ENCODE results near the gene CSMD2. TPM values are rescaled to one million over a fixed set of nuclear protein-coding genes. Genes with fewer than 3 reads are reported as not detected.

The CSMD2 gene
- polyA plus RNA-seq, 4 donors = under 0.01 to 0.54 (median 0.09) TPM

DNA sequence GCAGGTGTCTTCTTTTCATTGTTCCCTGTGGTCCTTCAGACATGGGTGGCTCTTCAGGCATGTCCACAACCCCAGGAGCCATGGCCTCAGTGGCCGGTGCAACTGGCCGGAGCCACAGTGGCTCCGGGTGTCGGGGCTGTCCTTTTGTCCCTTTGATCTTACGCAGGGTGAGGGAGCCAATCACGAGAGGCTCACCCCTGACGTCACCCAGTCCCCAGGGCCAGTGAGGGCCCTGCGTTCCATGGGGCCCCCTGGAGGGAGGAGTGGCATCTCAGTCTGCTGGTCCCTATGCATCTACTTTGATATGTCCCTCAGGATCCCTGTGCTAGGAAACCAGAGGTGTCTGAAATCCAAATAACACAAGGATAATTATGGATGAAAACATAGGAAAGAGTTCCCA, 663.3 kb downstream of the CSMD2 start:
- peaks cover 0 to 18% of the 10 kb centered on the region in 2 donors for H3K9me3 ChIP-seq (ENCODE audit: control insufficient read depth in 2 of 2, insufficient read depth in 1 of 2, low read depth in 1 of 2, low read length in 1 of 2)
- no peaks in the 10 kb centered on the region for H3K4me1 ChIP-seq (ENCODE audit: control insufficient read depth in 3 of 3, insufficient read depth in 2 of 3, low read depth in 1 of 3, low read length in 2 of 3)
- no peak overlapping the region for H3K27ac ChIP-seq (ENCODE audit: low read depth in 1 of 3, low read length in 2 of 3)
- H3K4me3 ChIP-seq (ENCODE audit: low read depth in 1 of 3, low read length in 3 of 3) = no peak overlapping the region
- no peaks in the 10 kb centered on the region for H3K36me3 ChIP-seq (ENCODE audit: control insufficient read depth in 3 of 3, insufficient read depth in 2 of 3, low read depth in 1 of 3, low read length in 3 of 3)
- 91 to 96% (median 94%) methylated on average over 6 to 8 of the region's 8 CpGs for WGBS, 3 donors
- DNase-seq (no peak), FAIRE-seq (no peak)
- no peaks in the 10 kb centered on the region for H3K27me3 ChIP-seq (ENCODE audit: control insufficient read depth in 3 of 3, insufficient read depth in 3 of 3, low read length in 3 of 3)

DNA sequence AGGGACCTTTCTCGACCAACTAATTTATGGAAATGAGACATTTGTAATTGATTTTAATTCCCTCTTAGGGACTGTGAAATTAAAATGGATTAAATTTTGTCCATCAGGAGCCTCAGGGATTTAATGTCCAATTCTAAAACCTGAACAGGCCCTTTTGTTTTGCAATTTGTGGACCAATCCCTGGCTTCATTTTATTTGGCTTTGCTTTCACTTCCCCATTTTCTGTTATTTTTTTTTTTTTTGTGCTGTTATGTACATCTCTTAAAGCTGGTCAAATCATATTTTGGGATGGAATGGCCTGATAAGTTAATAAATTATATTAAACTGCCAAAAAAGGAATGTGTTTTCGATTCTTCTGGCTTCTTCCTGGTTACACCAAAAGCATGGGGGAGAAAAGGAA, 663.7 kb downstream of the CSMD2 start:
- Histone ChIP-seq H3K4me3 (ENCODE audit: low read depth in 1 of 3, low read length in 3 of 3) (no peak overlapping the region), H3K27ac (ENCODE audit: low read depth in 1 of 3, low read length in 2 of 3) (no peak overlapping the region), H3K9me3 (ENCODE audit: control insufficient read depth in 2 of 2, insufficient read depth in 1 of 2, low read depth in 1 of 2, low read length in 1 of 2) (peaks cover 0 to 22% of the 10 kb centered on the region in 2 donors), H3K36me3 (ENCODE audit: control insufficient read depth in 3 of 3, insufficient read depth in 2 of 3, low read depth in 1 of 3, low read length in 3 of 3) (no peaks in the 10 kb centered on the region), H3K4me1 (ENCODE audit: control insufficient read depth in 3 of 3, insufficient read depth in 2 of 3, low read depth in 1 of 3, low read length in 2 of 3) (no peaks in the 10 kb centered on the region), H3K27me3 (ENCODE audit: control insufficient read depth in 3 of 3, insufficient read depth in 3 of 3, low read length in 3 of 3) (no peaks in the 10 kb centered on the region)
- WGBS, 3 donors = 85 to 86% (median 86%) methylated on average over 2 of the region's 2 CpGs
- FAIRE-seq (no peak), DNase-seq (no peak)

DNA sequence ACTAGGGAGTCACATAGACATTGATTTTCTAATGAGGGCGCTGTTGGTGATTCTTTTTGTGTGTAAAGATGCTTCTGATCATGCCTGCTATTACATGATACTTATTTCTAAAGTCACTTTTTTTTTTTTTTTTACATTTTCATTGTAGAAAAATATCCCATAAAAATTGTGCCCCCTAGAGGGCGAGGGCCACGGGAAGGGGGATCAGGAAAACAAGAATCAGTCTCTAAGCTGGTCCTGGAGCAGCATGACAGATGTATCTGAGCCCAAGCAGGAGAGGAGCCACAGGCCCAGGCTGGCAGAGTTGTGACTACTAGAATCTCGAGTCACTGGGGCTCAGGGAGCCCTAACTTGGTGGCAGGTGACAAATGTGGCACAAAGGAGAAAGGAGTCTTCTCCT, 664.5 kb downstream of the CSMD2 start:
- 58 to 72% (median 63%) methylated on average over 4 of the region's 4 CpGs for WGBS, 3 donors
- H3K36me3 ChIP-seq (ENCODE audit: control insufficient read depth in 3 of 3, insufficient read depth in 2 of 3, low read depth in 1 of 3, low read length in 3 of 3) = no peaks in the 10 kb centered on the region
- H3K27ac ChIP-seq (ENCODE audit: low read depth in 1 of 3, low read length in 2 of 3) = no peak overlapping the region
- H3K9me3 ChIP-seq (ENCODE audit: control insufficient read depth in 2 of 2, insufficient read depth in 1 of 2, low read depth in 1 of 2, low read length in 1 of 2) = peaks cover 0 to 27% of the 10 kb centered on the region in 2 donors
- no peaks in the 10 kb centered on the region for H3K27me3 ChIP-seq (ENCODE audit: control insufficient read depth in 3 of 3, insufficient read depth in 3 of 3, low read length in 3 of 3)
- DNase-seq (no peak), FAIRE-seq (no peak)
- H3K4me3 ChIP-seq (ENCODE audit: low read depth in 1 of 3, low read length in 3 of 3) = no peak overlapping the region
- H3K4me1 ChIP-seq (ENCODE audit: control insufficient read depth in 3 of 3, insufficient read depth in 2 of 3, low read depth in 1 of 3, low read length in 2 of 3) = no peaks in the 10 kb centered on the region

DNA sequence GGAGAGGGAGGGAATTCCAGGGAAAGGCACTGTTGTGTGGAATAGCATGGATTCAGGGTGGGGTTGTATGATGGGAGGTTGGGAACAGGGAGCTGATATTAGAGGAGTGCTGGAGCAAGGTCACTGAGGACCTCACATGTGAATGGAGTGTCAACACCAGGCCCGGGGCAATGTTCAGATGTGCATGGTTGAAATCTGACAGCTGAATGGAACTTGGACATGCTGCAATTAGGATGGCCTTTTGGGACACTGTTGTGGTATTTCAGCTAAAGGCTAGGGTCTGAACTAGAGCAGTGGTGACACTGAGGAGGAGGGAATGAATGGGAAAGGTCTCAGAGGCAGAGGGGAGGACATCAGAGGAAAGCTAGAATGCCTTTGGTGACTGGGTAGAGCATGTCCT, 667.6 kb downstream of the CSMD2 start:
- peaks cover 3 to 23% (median 9%) of the 10 kb centered on the region in 3 donors for H3K36me3 ChIP-seq (ENCODE audit: control insufficient read depth in 3 of 3, insufficient read depth in 2 of 3, low read depth in 1 of 3, low read length in 3 of 3)
- H3K27ac ChIP-seq (ENCODE audit: low read depth in 1 of 3, low read length in 2 of 3) = no peak overlapping the region
- H3K4me1 ChIP-seq (ENCODE audit: control insufficient read depth in 3 of 3, insufficient read depth in 2 of 3, low read depth in 1 of 3, low read length in 2 of 3) = no peaks in the 10 kb centered on the region
- H3K9me3 ChIP-seq (ENCODE audit: control insufficient read depth in 2 of 2, insufficient read depth in 1 of 2, low read depth in 1 of 2, low read length in 1 of 2) = peaks cover 6 to 57% of the 10 kb centered on the region in 2 donors
- DNase-seq (no peak), FAIRE-seq (no peak)
- no peak overlapping the region for H3K4me3 ChIP-seq (ENCODE audit: low read depth in 1 of 3, low read length in 3 of 3)
- 96 to 100% (median 100%) methylated on average over 1 of the region's 1 CpG for WGBS, 3 donors
- H3K27me3 ChIP-seq (ENCODE audit: control insufficient read depth in 3 of 3, insufficient read depth in 3 of 3, low read length in 3 of 3) = no peaks in the 10 kb centered on the region

DNA sequence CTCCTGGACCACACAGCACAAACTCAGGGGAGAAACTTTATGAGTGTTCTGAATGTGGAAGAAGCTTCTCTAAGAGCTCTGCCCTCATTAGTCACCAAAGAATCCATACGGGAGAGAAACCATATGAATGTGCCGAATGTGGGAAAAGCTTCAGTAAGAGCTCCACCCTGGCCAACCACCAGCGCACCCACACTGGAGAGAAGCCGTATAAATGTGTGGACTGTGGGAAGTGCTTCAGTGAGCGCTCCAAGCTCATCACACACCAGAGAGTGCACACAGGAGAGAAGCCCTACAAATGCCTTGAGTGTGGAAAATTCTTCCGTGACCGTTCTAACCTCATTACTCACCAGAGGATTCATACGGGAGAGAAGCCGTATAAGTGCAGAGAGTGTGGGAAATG, 670.1 kb downstream of the CSMD2 start:
- peaks cover 9 to 39% (median 21%) of the 10 kb centered on the region in 3 donors for H3K36me3 ChIP-seq (ENCODE audit: control insufficient read depth in 3 of 3, insufficient read depth in 2 of 3, low read depth in 1 of 3, low read length in 3 of 3)
- no peak for DNase-seq
- no peak overlapping the region for H3K27ac ChIP-seq (ENCODE audit: low read depth in 1 of 3, low read length in 2 of 3)
- 96 to 99% (median 97%) methylated on average over 9 of the region's 9 CpGs for WGBS, 3 donors
- H3K27me3 ChIP-seq (ENCODE audit: control insufficient read depth in 3 of 3, insufficient read depth in 3 of 3, low read length in 3 of 3) = no peaks in the 10 kb centered on the region
- no peaks in the 10 kb centered on the region for H3K4me1 ChIP-seq (ENCODE audit: control insufficient read depth in 3 of 3, insufficient read depth in 2 of 3, low read depth in 1 of 3, low read length in 2 of 3)
- H3K4me3 ChIP-seq (ENCODE audit: low read depth in 1 of 3, low read length in 3 of 3) = no peak overlapping the region
- H3K9me3 ChIP-seq (ENCODE audit: control insufficient read depth in 2 of 2, insufficient read depth in 1 of 2, low read depth in 1 of 2, low read length in 1 of 2) = peaks cover 7 to 64% of the 10 kb centered on the region in 2 donors
- no peak for FAIRE-seq

DNA sequence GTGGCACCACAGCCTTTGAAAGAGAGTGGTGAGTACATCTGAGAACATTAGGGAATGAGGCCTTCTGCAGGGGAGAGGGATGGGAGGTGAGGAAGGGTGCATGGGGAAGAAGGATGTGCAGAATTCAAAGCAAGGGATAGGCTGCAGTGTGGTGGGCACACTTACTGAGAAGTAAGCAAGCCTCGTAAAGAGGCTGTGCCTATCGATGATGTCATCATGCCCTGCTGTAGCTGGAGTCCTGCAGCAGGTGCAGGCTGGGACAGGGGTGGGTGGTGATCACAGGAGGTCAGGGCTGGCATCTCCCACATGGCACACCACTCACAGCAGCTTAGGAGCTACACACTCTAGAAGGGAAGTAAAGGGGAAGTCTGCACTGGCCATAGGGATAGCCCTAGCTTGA, 676.4 kb downstream of the CSMD2 start:
- WGBS, 3 donors = 93 to 100% (median 96%) methylated on average over 2 of the region's 2 CpGs
- Histone ChIP-seq H3K9me3 (ENCODE audit: control insufficient read depth in 2 of 2, insufficient read depth in 1 of 2, low read depth in 1 of 2, low read length in 1 of 2) (peaks cover 3 to 20% of the 10 kb centered on the region in 2 donors), H3K27me3 (ENCODE audit: control insufficient read depth in 3 of 3, insufficient read depth in 3 of 3, low read length in 3 of 3) (no peaks in the 10 kb centered on the region), H3K27ac (ENCODE audit: low read depth in 1 of 3, low read length in 2 of 3) (no peak overlapping the region), H3K4me1 (ENCODE audit: control insufficient read depth in 3 of 3, insufficient read depth in 2 of 3, low read depth in 1 of 3, low read length in 2 of 3) (peaks cover 0 to 2% (median 0%) of the 10 kb centered on the region in 3 donors), H3K36me3 (ENCODE audit: control insufficient read depth in 3 of 3, insufficient read depth in 2 of 3, low read depth in 1 of 3, low read length in 3 of 3) (peaks cover 11 to 46% (median 40%) of the 10 kb centered on the region in 3 donors), H3K4me3 (ENCODE audit: low read depth in 1 of 3, low read length in 3 of 3) (no peak overlapping the region)
- FAIRE-seq (no peak), DNase-seq (no peak)

DNA sequence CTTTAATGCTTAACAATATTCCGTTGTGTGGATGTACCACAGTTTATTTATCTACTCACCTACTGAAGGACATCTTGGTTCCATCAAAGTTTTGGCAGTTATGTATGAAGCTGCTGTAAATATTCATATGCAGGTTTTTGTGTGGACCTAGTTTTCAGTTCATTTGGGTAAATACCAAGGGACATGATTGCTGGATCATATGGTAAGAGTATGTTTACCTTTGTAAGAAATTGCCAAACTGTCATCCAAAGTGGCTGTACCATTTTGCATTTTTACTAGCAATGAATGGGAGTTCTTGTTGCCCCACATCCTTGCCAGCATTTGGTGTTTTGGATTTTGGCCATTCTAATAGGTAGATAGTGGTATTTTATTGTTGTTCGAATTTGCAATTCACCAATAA, 682.6 kb downstream of the CSMD2 start:
- H3K4me3 ChIP-seq (ENCODE audit: low read depth in 1 of 3, low read length in 3 of 3) = no peak overlapping the region
- FAIRE-seq = no peak
- DNase-seq = no peak
- peaks cover 0 to 2% of the 10 kb centered on the region in 2 donors for H3K9me3 ChIP-seq (ENCODE audit: control insufficient read depth in 2 of 2, insufficient read depth in 1 of 2, low read depth in 1 of 2, low read length in 1 of 2)
- no peak overlapping the region for H3K27ac ChIP-seq (ENCODE audit: low read depth in 1 of 3, low read length in 2 of 3)
- 89 to 96% (median 95%) methylated on average over 2 of the region's 2 CpGs for WGBS, 3 donors
- peaks cover 0 to 11% (median 3%) of the 10 kb centered on the region in 3 donors for H3K4me1 ChIP-seq (ENCODE audit: control insufficient read depth in 3 of 3, insufficient read depth in 2 of 3, low read depth in 1 of 3, low read length in 2 of 3)
- no peaks in the 10 kb centered on the region for H3K27me3 ChIP-seq (ENCODE audit: control insufficient read depth in 3 of 3, insufficient read depth in 3 of 3, low read length in 3 of 3)
- H3K36me3 ChIP-seq (ENCODE audit: control insufficient read depth in 3 of 3, insufficient read depth in 2 of 3, low read depth in 1 of 3, low read length in 3 of 3) = peaks cover 0 to 9% (median 6%) of the 10 kb centered on the region in 3 donors

DNA sequence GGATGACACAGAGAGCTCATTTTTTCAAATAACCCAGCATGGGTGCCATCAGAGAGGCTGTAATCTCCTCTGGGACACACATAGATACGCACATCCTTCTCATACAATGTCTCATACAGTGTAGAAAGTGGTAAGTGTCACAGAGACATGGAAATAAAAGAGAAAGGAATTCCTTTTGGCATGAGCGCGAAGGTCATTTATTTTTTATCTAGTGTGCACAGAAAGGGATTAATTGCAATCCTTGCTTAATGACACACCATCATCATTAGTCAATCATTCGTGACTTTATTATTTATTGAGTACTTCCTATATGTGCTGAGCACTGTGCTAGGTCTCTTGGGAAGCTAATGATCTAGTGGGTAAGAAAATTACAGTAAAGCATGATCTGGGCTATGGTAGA, 687.6 kb downstream of the CSMD2 start:
- H3K27ac ChIP-seq (ENCODE audit: low read depth in 1 of 3, low read length in 2 of 3) = peak overlapping the region in 1 of 3 donors; percentile 66
- no peaks in the 10 kb centered on the region for H3K27me3 ChIP-seq (ENCODE audit: control insufficient read depth in 3 of 3, insufficient read depth in 3 of 3, low read length in 3 of 3)
- no peaks in the 10 kb centered on the region for H3K9me3 ChIP-seq (ENCODE audit: control insufficient read depth in 2 of 2, insufficient read depth in 1 of 2, low read depth in 1 of 2, low read length in 1 of 2)
- FAIRE-seq = no peak
- WGBS, 3 donors = 25 to 71% (median 37%) methylated on average over 4 of the region's 4 CpGs
- H3K36me3 ChIP-seq (ENCODE audit: control insufficient read depth in 3 of 3, insufficient read depth in 2 of 3, low read depth in 1 of 3, low read length in 3 of 3) = peaks cover 0 to 8% (median 3%) of the 10 kb centered on the region in 3 donors
- no peak overlapping the region for H3K4me3 ChIP-seq (ENCODE audit: low read depth in 1 of 3, low read length in 3 of 3)
- peak in 1 of 2 donors; percentile 92 for DNase-seq
- H3K4me1 ChIP-seq (ENCODE audit: control insufficient read depth in 3 of 3, insufficient read depth in 2 of 3, low read depth in 1 of 3, low read length in 2 of 3) = peaks cover 0 to 18% (median 8%) of the 10 kb centered on the region in 3 donors

DNA sequence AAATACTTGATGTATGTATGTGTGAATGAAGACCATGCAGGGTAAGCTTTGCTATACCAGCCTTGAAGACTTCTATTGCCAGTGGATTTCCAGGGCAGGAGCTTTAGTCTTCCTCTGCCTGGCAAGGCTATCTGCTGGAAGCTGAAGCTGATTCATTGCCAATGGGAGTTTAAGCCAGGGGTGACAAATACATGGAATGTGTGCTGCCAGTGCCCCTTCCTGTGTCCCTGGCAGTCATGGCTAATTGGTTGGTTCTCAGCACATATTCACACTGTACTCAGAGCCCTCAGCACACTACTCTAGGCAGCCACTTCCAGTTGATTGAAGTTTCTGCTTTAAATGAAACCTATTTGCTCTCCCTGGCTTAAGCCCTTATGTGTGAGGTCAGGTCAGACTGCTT, 691.1 kb downstream of the CSMD2 start:
- Histone ChIP-seq H3K9me3 (ENCODE audit: control insufficient read depth in 2 of 2, insufficient read depth in 1 of 2, low read depth in 1 of 2, low read length in 1 of 2) (no peaks in the 10 kb centered on the region), H3K27ac (ENCODE audit: low read depth in 1 of 3, low read length in 2 of 3) (no peak overlapping the region), H3K4me1 (ENCODE audit: control insufficient read depth in 3 of 3, insufficient read depth in 2 of 3, low read depth in 1 of 3, low read length in 2 of 3) (peaks cover 0 to 17% (median 8%) of the 10 kb centered on the region in 3 donors), H3K36me3 (ENCODE audit: control insufficient read depth in 3 of 3, insufficient read depth in 2 of 3, low read depth in 1 of 3, low read length in 3 of 3) (peaks cover 0 to 2% (median 0%) of the 10 kb centered on the region in 3 donors), H3K4me3 (ENCODE audit: low read depth in 1 of 3, low read length in 3 of 3) (no peak overlapping the region), H3K27me3 (ENCODE audit: control insufficient read depth in 3 of 3, insufficient read depth in 3 of 3, low read length in 3 of 3) (no peaks in the 10 kb centered on the region)
- no peak for FAIRE-seq
- no peak for DNase-seq
